GM18907 (cell line): ENCODE results near the gene BLNK.

ENCODE experiments used
- ATAC-seq: cut with Tn5 transposase; IDR thresholded peaks from one replicate; pipeline ENCODE4 v1.9.1; 2021; ENCODE audit warnings: mild to moderate bottlenecking, moderate library complexity; ENCODE audit not compliant: unreplicated experiment

Gene BLNK

DNA sequence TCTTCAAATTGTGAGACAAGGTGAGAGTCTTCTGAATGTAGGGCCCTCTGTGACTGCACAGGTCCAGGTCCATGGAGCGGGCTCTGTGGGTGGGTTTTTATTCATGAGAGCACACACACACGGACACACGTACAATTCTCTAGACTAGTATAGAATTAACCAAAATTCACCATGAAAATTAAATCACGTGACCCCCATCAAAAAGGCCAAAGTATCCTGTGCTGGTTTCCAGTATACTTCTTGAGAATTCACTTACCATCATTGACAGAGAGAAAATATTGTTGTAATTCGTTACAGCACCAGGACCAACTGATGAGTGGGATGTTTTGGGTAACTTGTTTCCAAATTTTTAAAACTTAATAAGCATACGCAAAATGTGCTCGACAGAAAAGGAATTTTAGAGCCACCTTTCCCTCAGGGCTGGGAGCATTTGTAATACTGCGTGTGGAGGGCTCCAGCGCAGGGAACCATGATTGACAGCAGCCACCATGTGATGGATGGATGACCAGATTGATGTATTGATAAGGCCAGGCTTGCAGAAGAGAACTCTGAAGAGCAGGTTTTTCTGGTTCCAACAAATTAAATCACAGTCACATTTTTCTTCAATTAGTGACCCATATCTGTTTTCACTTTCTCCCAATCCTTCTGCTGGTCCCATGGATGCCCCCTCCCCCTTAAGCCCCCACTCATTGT lies 18.0 kb upstream of the BLNK start:
- ATAC-seq, result no peak

DNA sequence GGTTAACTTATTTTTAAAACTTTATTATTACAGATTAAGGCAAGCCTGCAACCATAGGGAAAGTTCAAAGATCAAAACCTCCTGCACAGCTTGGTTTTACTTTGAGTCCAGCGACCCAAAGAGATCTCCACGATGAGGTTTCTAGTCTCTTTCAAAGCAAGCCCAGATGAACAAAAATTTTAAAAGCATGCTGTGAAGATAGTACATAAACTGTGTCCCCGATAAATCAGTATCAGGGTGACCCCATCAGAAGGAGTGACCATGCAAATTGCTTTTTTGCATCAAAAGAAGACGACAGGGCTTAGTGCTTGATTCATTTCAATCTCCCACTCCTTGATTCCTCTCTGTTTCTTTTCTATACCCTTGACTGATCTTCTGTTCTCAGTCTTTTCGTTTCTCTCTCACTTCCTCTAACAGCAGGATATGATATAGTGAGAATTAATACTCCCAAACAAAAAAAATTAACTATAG lies 16.8 kb upstream of the BLNK start:
- ATAC-seq, result peak; percentile 54

- peak; percentile 72 for ATAC-seq
These were observed 16.2 kb upstream of the BLNK start for GRCh38 chr10:96287392-96288105.

- no peak for ATAC-seq
These were observed 14.0 kb upstream of the BLNK start for GRCh38 chr10:96285331-96285752.

- ATAC-seq, result no peak
These were observed 12.4 kb upstream of the BLNK start for GRCh38 chr10:96283756-96284155.

DNA sequence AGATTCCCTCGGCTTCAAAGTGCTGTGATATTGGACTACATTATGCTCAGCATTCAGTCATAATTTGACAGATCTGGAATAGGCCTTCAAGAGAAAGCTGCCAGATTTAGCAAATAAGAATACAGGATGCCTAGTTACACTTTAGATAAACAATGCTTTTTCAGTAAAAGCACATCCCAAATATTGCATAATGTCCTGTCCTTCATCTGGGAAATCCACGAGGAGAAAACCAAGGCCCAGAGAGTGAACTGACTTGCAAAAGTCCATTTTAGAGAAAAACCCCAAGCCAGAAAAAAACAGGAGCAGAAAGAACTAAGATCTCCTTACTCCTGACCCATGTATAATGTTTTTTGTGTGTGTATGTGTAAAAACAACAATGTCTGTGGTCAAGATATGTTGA lies 12.0 kb upstream of the BLNK start:
- no peak for ATAC-seq

GRCh38 chr10:96281444-96282029 lies 10.2 kb upstream of the BLNK start:
- ATAC-seq, result no peak

DNA sequence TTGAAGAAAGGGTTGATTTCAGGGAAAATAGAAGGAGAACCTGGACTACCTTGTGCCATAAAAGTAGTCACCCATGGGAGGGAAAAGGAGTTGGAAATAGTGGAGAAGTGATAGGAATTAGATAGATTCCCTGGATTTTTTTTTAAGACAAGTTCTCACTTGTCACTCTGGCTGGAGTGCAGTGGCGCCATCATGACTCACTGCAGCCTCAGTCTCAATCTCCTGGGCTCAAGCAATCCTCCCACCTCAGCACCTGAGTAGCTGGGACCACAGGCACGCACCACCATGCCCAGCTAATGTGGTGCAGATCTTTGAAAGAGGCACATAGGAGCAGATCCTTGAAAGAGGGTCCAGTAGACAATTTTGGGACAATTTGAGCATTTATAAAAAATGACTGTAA lies 9.5 kb upstream of the BLNK start:
- no peak for ATAC-seq

DNA sequence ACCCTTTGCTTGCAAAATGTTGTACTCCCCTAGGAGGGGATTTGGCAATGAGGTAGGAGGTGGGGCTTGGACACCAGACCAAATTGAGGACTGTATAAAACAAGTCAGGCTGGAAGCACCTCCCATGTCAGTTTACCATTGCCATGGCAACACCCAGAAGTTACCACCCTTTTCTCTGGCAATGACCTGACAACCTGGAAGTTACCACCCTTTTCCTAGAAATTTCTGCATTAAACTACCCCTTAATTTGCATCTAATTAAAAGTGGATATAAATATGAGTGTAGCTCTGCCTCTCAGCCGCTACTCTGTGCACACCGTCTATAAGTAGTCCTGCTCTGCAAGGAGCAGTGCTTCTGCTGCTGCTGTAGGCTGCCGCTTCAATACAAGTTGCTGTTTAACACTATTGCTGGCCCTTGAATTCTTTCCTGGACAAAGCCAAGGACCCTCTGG lies 7.8 kb upstream of the BLNK start:
- ATAC-seq, result no peak

DNA sequence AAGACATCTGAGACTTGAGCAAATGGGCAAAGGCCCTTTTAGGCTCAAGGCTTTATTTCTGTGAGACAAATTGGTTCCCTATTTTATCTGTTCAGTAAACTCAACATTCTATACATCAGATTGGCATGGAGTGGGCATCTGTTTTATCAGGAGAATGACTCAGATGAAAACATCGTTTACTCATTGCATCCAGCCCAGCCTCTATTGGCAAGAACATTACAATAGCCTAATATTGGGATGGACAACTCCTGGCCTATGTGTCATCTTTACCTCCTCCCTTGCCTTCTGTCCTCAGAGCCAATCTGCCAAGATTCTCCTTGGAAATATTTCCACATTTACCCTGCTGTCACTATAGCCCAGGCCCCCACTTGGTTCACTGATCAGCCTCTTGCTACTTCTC lies 5.5 kb upstream of the BLNK start:
- ATAC-seq, result no peak

GRCh38 chr10:96276426-96276825 lies 5.1 kb upstream of the BLNK start:
- ATAC-seq, result no peak

DNA sequence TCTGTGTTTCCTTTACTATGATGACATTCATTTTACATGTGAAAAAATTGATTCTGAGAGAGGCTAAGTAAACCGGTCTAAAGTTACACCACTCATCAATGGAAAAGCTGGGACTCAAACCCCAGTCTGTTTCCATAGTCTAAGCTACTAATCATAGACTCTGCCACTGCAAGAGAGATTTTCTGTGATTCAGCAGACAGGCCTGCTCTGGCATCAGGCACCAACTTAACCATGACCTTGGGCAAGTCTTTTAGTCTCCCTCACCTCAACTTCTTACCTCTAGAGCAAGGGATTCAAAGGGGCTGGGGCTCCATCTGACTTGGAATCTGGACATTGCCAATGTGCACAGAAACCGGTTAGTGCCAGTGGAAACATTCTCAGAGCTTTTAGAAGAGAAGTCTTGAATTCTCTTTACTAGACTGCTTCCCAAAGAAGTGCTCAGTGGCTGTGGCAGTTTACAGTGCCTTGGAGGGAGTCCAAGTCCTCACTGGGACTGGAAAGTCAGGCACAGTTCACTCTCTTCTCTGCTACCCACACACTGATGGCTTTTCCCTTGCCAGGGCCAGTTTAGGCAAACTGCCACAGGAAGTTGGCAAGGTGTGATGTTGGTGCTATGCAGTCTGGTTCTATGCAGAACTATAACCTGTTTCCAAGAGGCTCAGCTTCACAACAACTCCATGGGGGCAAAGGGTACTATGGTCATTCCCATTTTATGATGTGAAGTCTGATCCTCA lies 4.5 kb upstream of the BLNK start:
- no peak for ATAC-seq

DNA sequence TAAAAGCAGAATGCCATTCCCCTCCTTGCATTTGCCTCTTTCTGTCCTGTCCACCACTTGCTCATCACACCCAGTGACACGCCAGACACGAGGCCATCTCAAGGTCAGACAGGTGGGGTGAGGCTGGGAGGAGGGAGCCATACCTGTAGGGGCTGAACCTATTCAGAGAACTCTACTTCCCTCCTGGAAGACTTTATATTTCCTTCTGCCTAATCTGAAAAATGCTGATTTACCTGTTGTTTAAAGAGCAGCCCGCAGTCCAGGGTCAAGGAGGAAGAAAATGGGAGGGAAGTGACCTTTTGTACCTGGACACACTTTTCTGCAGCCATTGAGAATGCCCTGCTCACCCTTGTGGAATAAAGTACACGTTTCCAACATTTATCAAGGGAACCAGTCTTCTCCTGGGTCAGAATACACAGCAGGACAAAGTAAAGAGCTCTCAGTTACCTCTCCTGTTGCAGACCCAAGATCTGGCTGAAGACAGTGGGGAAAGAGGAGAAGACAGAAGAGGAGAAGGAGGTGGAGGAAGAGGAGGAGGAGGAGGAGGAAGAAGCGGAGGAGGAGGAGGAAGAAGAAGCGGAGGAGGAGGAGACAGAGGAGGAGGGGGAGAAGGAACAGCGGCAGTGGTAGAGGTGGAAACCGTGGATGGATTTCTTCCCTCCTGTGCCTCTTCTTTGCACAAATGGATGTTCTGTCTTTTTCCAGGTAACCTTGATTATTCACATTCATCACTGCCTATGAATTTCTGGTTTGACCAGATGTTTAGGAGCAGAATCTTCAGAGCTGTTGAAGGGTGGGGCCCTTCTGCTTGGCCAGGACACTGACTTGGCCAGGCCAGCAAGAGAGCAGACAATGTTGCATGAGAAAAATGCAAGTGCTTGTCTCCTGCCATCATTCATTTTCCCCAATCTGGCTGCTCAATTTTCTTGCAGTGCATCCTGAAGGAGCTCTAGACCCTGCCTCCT lies 1.2 kb upstream of the BLNK start:
- peak; percentile 0 for ATAC-seq

GRCh38 chr10:96270571-96270970 lies 798 bp downstream of the BLNK start:
- no peak for ATAC-seq

GRCh38 chr10:96269438-96270300 lies 1.7 kb downstream of the BLNK start:
- ATAC-seq, result no peak

GRCh38 chr10:96268341-96268909 lies 2.9 kb downstream of the BLNK start:
- ATAC-seq, result no peak

DNA sequence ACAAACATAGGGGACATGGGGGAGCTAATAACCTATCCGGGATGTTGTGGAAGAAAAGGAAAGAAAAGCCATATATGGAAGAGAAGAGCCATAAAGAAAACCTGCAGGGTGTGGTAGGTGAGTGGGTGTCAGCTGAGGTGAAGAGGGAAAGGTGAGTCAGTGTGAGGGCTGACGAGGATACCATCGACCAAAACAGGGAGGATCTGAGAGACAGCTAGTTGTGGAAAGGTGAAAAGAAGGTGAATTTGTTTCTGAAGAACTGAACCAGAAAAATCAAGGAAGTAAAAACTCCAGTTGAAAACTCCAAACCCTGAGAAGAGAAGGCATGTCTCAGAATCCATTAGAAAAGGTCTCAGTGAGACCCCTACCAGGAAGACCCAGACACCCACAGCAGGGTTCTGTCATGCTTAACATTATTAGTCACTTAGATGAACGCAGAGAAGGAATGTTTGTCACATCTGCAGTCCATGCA lies 4.1 kb downstream of the BLNK start:
- no peak for ATAC-seq

DNA sequence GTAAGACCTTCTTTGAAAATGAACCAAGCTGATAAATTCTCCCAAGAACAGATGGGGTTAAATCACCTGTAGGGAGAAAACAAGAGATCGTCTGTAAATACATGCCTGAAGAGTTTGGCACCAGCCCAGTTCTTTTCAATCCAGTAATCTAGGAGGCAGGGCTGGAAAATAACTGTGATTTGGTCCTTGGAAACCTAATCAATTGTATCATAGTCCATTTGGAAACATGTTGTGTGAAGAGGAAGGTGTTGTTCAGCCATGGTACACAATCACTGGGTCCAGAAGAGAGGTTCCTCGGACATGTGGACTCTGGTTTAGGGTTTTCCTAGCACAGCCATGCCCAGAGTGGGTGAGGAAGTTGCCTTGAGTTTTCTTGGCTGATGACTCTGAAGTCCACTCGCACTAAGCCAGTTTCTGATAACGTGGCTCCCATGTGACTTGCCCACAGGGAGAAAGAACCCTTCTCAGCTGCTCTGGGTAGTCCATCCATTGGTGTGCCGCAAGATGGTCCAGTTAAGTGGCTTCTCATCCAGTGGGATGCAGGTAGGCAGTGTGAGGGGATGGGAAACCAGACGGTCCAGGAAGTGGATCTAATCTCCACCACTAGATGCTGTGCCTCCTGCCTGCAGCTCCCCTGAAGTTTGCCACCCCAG lies 5.1 kb downstream of the BLNK start:
- no peak for ATAC-seq
